ENCODE data around the gene MYEF2.

Gene MYEF2

DNA sequence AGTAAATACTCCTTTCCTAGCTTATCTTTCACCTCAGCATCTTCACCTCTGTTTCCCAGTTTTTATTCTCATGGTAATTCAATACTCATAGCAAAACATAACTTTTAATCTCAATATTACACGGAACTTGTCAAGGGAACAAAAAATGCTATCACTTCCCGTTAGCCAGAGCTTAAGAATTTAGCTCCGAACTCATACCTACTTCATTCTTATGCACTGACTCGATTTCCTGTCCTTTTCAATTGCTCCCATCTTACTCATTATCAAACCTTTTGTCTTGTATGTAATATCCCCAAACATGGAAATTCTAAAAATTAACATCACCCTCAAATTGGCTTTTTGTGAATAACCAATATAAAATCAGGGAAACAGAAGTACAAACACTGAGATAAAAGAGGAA, 28.2 kb downstream of the MYEF2 start:
- Histone ChIP-seq H2AK5ac (ENCODE audit: low read depth, low read length) (no peak overlapping the region), H3K4me1 (ENCODE audit: control insufficient read depth in 2 of 2, insufficient read depth in 1 of 2, low read depth in 1 of 2, low read length in 2 of 2) (no peaks in the 10 kb centered on the region), H3K9me3 (replicated peaks in 1 of 2; ENCODE audit: control insufficient read depth in 2 of 2, insufficient read depth in 1 of 2, low read depth in 1 of 2, low read length in 2 of 2) (no peaks in the 10 kb centered on the region), H3K36me3 (replicated peaks in 1 of 2; ENCODE audit: control insufficient read depth in 2 of 2, insufficient read depth in 2 of 2, low read length in 2 of 2) (peaks cover 11 to 96% of the 10 kb centered on the region in 2 donors), H3K4me2 (ENCODE audit: insufficient read depth, low read length, poor library complexity, severe bottlenecking) (no peak overlapping the region), H3K27ac (replicated peaks; ENCODE audit: low read length) (no peak overlapping the region), H3K4ac (ENCODE audit: low read length) (no peak overlapping the region), H3K18ac (ENCODE audit: low read length) (no peak overlapping the region), H2BK5ac (ENCODE audit: low read length) (no peak overlapping the region), H2AFZ (ENCODE audit: low read length) (no peak overlapping the region), H3K79me1 (ENCODE audit: low read depth, low read length) (no peaks in the 10 kb centered on the region), H3K9ac (ENCODE audit: low read depth, low read length, poor library complexity) (no peak overlapping the region), H2BK15ac (ENCODE audit: low read length) (no peak overlapping the region), H3K27me3 (ENCODE audit: control insufficient read depth in 3 of 3, insufficient read depth in 3 of 3, low read depth in 1 of 3, low read length in 3 of 3) (no peaks in the 10 kb centered on the region), H2BK120ac (ENCODE audit: low read depth, low read length) (no peak overlapping the region), H4K8ac (ENCODE audit: low read depth, low read length) (no peak overlapping the region), H3K4me3 (ENCODE audit: low read length in 2 of 2) (no peak overlapping the region), H2BK12ac (ENCODE audit: low read length) (no peak overlapping the region), H3K14ac (ENCODE audit: low read length) (no peak overlapping the region), H4K91ac (ENCODE audit: low read depth, low read length, poor library complexity) (no peak overlapping the region), H3K23ac (ENCODE audit: low read depth, low read length, poor library complexity) (no peak overlapping the region)
- DNase-seq (ENCODE audit: low spot score) = no peak
- no CpG with 5 or more reads among the region's 4 CpGs for WGBS, 2 donors (ENCODE audit: extremely low coverage in 2 of 2, insufficient read length in 2 of 2, insufficient replicate concordance in 1 of 2)

DNA sequence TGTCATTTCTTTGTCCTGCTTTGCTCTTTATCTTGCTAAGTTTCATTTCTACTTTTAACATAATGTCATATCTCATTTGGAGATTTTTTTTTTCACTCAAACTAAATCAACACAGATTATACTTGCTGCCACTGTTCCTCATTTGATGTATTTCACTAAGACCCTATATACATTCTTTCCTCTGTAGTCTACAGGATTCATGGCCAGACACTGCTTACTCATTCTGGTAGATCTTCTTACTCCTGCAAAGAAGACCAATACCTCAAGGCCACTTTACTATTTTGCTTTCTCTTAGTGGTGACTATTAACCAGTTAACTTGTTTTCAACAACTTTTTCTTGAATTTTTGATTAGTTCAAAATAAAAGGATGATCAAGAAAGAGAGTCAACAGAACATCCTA, 30.7 kb downstream of the MYEF2 start:
- Histone ChIP-seq H3K27ac (replicated peaks; ENCODE audit: low read length) (no peak overlapping the region), H2AK5ac (ENCODE audit: low read depth, low read length) (no peak overlapping the region), H3K9ac (ENCODE audit: low read depth, low read length, poor library complexity) (no peak overlapping the region), H4K8ac (ENCODE audit: low read depth, low read length) (no peak overlapping the region), H3K4me2 (ENCODE audit: insufficient read depth, low read length, poor library complexity, severe bottlenecking) (no peak overlapping the region), H4K91ac (ENCODE audit: low read depth, low read length, poor library complexity) (no peak overlapping the region), H3K4me1 (ENCODE audit: control insufficient read depth in 2 of 2, insufficient read depth in 1 of 2, low read depth in 1 of 2, low read length in 2 of 2) (no peaks in the 10 kb centered on the region), H3K4me3 (ENCODE audit: low read length in 2 of 2) (no peak overlapping the region), H3K79me1 (ENCODE audit: low read depth, low read length) (no peaks in the 10 kb centered on the region), H3K23ac (ENCODE audit: low read depth, low read length, poor library complexity) (no peak overlapping the region), H3K27me3 (ENCODE audit: control insufficient read depth in 3 of 3, insufficient read depth in 3 of 3, low read depth in 1 of 3, low read length in 3 of 3) (no peaks in the 10 kb centered on the region), H3K36me3 (replicated peaks in 1 of 2; ENCODE audit: control insufficient read depth in 2 of 2, insufficient read depth in 2 of 2, low read length in 2 of 2) (peaks cover 8 to 96% of the 10 kb centered on the region in 2 donors), H3K9me3 (replicated peaks in 1 of 2; ENCODE audit: control insufficient read depth in 2 of 2, insufficient read depth in 1 of 2, low read depth in 1 of 2, low read length in 2 of 2) (no peaks in the 10 kb centered on the region), H2BK15ac (ENCODE audit: low read length) (no peak overlapping the region), H3K18ac (ENCODE audit: low read length) (no peak overlapping the region), H2BK5ac (ENCODE audit: low read length) (no peak overlapping the region), H2AFZ (ENCODE audit: low read length) (no peak overlapping the region), H2BK120ac (ENCODE audit: low read depth, low read length) (no peak overlapping the region), H2BK12ac (ENCODE audit: low read length) (no peak overlapping the region), H3K4ac (ENCODE audit: low read length) (no peak overlapping the region), H3K14ac (ENCODE audit: low read length) (no peak overlapping the region)
- no peak for DNase-seq (ENCODE audit: low spot score)

DNA sequence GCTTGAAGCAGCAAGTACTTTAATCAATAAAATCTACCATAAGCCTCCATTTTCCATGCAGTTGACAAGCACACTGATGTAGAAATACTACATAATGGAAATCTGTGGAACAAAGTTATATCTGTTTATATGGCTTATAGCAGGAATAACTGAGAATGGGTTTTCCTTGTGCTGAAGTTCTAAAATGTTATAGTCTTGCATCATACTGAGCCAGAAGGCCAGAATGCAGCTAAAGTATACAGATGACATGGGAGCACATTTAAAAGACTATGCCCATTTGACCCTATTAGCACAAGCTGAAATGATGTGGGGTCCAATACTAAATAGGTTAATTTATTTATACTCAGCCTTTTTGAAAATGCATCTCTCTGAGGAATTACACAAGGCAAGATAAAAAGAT, 32.2 kb downstream of the MYEF2 start:
- no peak for DNase-seq (ENCODE audit: low spot score)
- Histone ChIP-seq H2BK5ac (ENCODE audit: low read length) (no peak overlapping the region), H3K4me3 (ENCODE audit: low read length in 2 of 2) (no peak overlapping the region), H4K8ac (ENCODE audit: low read depth, low read length) (no peak overlapping the region), H2BK120ac (ENCODE audit: low read depth, low read length) (no peak overlapping the region), H3K36me3 (replicated peaks in 1 of 2; ENCODE audit: control insufficient read depth in 2 of 2, insufficient read depth in 2 of 2, low read length in 2 of 2) (peaks cover 3 to 94% of the 10 kb centered on the region in 2 donors), H3K4ac (ENCODE audit: low read length) (no peak overlapping the region), H2AFZ (ENCODE audit: low read length) (no peak overlapping the region), H3K79me1 (ENCODE audit: low read depth, low read length) (no peaks in the 10 kb centered on the region), H3K27ac (replicated peaks; ENCODE audit: low read length) (no peak overlapping the region), H2BK12ac (ENCODE audit: low read length) (no peak overlapping the region), H3K9ac (ENCODE audit: low read depth, low read length, poor library complexity) (no peak overlapping the region), H3K4me2 (ENCODE audit: insufficient read depth, low read length, poor library complexity, severe bottlenecking) (no peak overlapping the region), H2AK5ac (ENCODE audit: low read depth, low read length) (no peak overlapping the region), H2BK15ac (ENCODE audit: low read length) (no peak overlapping the region), H3K23ac (ENCODE audit: low read depth, low read length, poor library complexity) (no peak overlapping the region), H3K18ac (ENCODE audit: low read length) (no peak overlapping the region), H4K91ac (ENCODE audit: low read depth, low read length, poor library complexity) (no peak overlapping the region), H3K27me3 (ENCODE audit: control insufficient read depth in 3 of 3, insufficient read depth in 3 of 3, low read depth in 1 of 3, low read length in 3 of 3) (no peaks in the 10 kb centered on the region), H3K4me1 (ENCODE audit: control insufficient read depth in 2 of 2, insufficient read depth in 1 of 2, low read depth in 1 of 2, low read length in 2 of 2) (no peaks in the 10 kb centered on the region), H3K9me3 (replicated peaks in 1 of 2; ENCODE audit: control insufficient read depth in 2 of 2, insufficient read depth in 1 of 2, low read depth in 1 of 2, low read length in 2 of 2) (no peaks in the 10 kb centered on the region), H3K14ac (ENCODE audit: low read length) (no peak overlapping the region)

DNA sequence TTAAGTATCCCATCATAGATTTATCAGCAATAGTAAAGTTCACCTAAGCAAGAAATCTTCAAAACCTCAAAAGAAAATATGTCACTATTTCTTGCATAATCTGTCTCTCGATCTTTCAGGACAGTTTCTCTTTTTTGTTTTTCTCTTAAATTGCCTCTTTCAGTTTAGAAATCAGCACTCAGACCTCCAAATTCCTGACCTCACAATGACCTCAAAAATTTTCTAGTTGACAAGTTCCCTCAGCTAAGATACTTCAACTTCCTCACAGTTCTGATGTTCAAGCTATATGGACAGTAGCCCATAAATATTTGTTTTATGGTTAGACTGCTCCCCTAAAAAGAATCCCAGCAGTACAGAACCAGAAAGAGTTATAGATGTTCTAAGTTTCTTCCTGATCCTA, 33.2 kb downstream of the MYEF2 start:
- H3K4me3 ChIP-seq (ENCODE audit: low read length in 2 of 2) = no peak overlapping the region
- no peak overlapping the region for H2AFZ ChIP-seq (ENCODE audit: low read length)
- no peak overlapping the region for H3K9ac ChIP-seq (ENCODE audit: low read depth, low read length, poor library complexity)
- no peak overlapping the region for H3K14ac ChIP-seq (ENCODE audit: low read length)
- WGBS, 2 donors (ENCODE audit: extremely low coverage in 2 of 2, insufficient read length in 2 of 2, insufficient replicate concordance in 1 of 2) = no CpG with 5 or more reads among the region's 1 CpG
- no peaks in the 10 kb centered on the region for H3K9me3 ChIP-seq (replicated peaks in 1 of 2; ENCODE audit: control insufficient read depth in 2 of 2, insufficient read depth in 1 of 2, low read depth in 1 of 2, low read length in 2 of 2)
- no peak overlapping the region for H2AK5ac ChIP-seq (ENCODE audit: low read depth, low read length)
- no peak overlapping the region for H2BK15ac ChIP-seq (ENCODE audit: low read length)
- no peak overlapping the region for H2BK5ac ChIP-seq (ENCODE audit: low read length)
- H3K4me2 ChIP-seq (ENCODE audit: insufficient read depth, low read length, poor library complexity, severe bottlenecking) = no peak overlapping the region
- H3K79me1 ChIP-seq (ENCODE audit: low read depth, low read length) = no peaks in the 10 kb centered on the region
- DNase-seq (ENCODE audit: low spot score) = no peak
- no peak overlapping the region for H4K91ac ChIP-seq (ENCODE audit: low read depth, low read length, poor library complexity)
- no peak overlapping the region for H3K4ac ChIP-seq (ENCODE audit: low read length)
- H3K36me3 ChIP-seq (replicated peaks in 1 of 2; ENCODE audit: control insufficient read depth in 2 of 2, insufficient read depth in 2 of 2, low read length in 2 of 2) = peaks cover 3 to 94% of the 10 kb centered on the region in 2 donors
- no peak overlapping the region for H2BK12ac ChIP-seq (ENCODE audit: low read length)
- no peak overlapping the region for H2BK120ac ChIP-seq (ENCODE audit: low read depth, low read length)
- no peak overlapping the region for H3K23ac ChIP-seq (ENCODE audit: low read depth, low read length, poor library complexity)
- H3K18ac ChIP-seq (ENCODE audit: low read length) = no peak overlapping the region
- H3K27me3 ChIP-seq (ENCODE audit: control insufficient read depth in 3 of 3, insufficient read depth in 3 of 3, low read depth in 1 of 3, low read length in 3 of 3) = no peaks in the 10 kb centered on the region
- H3K27ac ChIP-seq (replicated peaks; ENCODE audit: low read length) = no peak overlapping the region
- H4K8ac ChIP-seq (ENCODE audit: low read depth, low read length) = no peak overlapping the region
- no peaks in the 10 kb centered on the region for H3K4me1 ChIP-seq (ENCODE audit: control insufficient read depth in 2 of 2, insufficient read depth in 1 of 2, low read depth in 1 of 2, low read length in 2 of 2)

Data from neuronal stem cell (in vitro differentiated cells).